GM18505 (cell line): ENCODE measurements around the gene ZNF688.
A peak's percentile ranks its signal among the peaks of the same experiment; 100 is the strongest.

Source experiments
- ATAC-seq: cut with Tn5 transposase; IDR thresholded peaks from one replicate; pipeline ENCODE4 v1.9.1; 2021; ENCODE audit not compliant: unreplicated experiment
- POLR2A ChIP-seq: IDR thresholded peaks from 4 replicates; pipeline ENCODE4 v1.6.1; 2011; ENCODE audit warnings: borderline replicate concordance; ENCODE audit not compliant: insufficient read depth, insufficient read length; ENCODE audit errors: extremely low read depth

The ZNF688 gene

GRCh38 chr16:30571445-30572322, at the start of gene ZNF688:
TSS of gene ZNF688 (minus strand) at chr16:30571714. CDS start at chr16:30571629, 85 bp downstream.
- peak; percentile 64 for TF ChIP-seq POLR2A
- ATAC-seq = peak; percentile 70

GRCh38 chr16:30620169-30620568, 48.7 kb upstream of the ZNF688 start:
- no peak for TF ChIP-seq POLR2A
- no peak for ATAC-seq

- ATAC-seq = no peak
- no peak for TF ChIP-seq POLR2A
These were observed 48.1 kb upstream of the ZNF688 start for GRCh38 chr16:30619638-30620037.

GRCh38 chr16:30619202-30619601, 47.7 kb upstream of the ZNF688 start:
- no peak for TF ChIP-seq POLR2A
- no peak for ATAC-seq

- no peak for ATAC-seq
- TF ChIP-seq POLR2A = no peak
These were observed 44.0 kb upstream of the ZNF688 start for GRCh38 chr16:30615358-30616091.

- ATAC-seq = peak; percentile 82
- peak; percentile 84 for TF ChIP-seq POLR2A
These were observed 38.7 kb upstream of the ZNF688 start, which contains the start of gene ZNF689 for GRCh38 chr16:30609926-30610839. TSS of gene ZNF689 (minus strand) at chr16:30610389. CDS start at chr16:30610041, 348 bp downstream.

- no peak for TF ChIP-seq POLR2A
- ATAC-seq = peak; percentile 29
These were observed 37.8 kb upstream of the ZNF688 start for GRCh38 chr16:30609002-30609925.

GRCh38 chr16:30606004-30606403, 34.5 kb upstream of the ZNF688 start:
- no peak for ATAC-seq
- no peak for TF ChIP-seq POLR2A

- TF ChIP-seq POLR2A = no peak
These were observed 33.6 kb upstream of the ZNF688 start for GRCh38 chr16:30605158-30605557.

GRCh38 chr16:30604316-30604947, 32.9 kb upstream of the ZNF688 start:
- no peak for TF ChIP-seq POLR2A
- no peak for ATAC-seq

More at GRCh38 chr16:30605158-30605557, 33.6 kb upstream of the ZNF688 start:
- ATAC-seq = no peak

GRCh38 chr16:30603945-30604315, 32.4 kb upstream of the ZNF688 start:
- no peak for ATAC-seq
- TF ChIP-seq POLR2A = no peak
